ENCODE measurements around the gene AP1G2. TPM values are rescaled to one million over a fixed set of nuclear protein-coding genes. Genes with fewer than 3 reads are reported as not detected.

The AP1G2 gene
- total RNA-seq, 2 donors from 2014 or later = 150 to 237 TPM

DNA sequence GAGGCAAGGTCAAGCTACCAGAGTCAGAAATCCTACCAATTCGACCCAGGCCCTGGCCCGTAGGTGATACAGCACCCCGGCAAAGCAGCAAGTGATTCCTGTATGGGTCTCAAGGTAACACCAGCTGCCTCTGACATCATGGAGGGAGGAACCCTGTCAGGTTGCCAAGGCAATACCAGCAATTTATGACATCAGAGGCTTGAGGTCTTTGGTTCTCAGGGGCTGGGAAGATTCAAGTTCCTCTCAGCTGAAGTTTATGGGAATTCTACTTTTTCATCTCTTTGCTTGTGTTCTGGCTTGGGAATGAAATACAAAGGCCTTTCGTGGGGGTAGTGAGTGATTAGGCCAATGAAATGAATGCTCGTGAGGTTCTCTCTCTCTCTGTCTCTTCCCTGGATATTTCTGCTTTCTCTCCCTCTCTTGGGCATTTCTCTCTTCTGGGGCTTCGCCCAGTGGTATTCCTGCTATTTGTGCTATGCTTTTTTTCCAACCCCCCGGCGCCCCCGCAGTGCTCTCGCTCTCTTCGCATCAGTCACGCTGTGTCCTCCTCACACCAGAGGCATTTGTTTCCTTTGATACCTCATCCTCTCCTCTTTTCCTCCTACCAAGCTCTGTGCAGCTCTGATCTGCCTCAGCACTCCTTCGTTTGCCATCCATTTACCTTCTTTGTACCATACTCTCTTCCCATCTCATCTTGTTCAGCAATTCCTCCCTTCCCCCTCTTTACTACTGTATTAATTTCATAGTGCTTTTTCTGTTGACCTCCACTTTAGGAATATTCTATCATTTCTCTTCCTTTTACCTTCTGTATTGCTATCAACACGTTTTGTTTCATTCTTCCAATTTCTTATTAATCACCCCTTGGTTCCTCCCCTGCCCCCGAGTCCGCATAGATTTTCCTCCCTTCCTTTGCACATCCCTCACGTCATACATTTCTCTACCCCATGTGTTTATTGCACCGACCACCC is 19.0 kb downstream of the AP1G2 start:
- no peak for DNase-seq

DNA sequence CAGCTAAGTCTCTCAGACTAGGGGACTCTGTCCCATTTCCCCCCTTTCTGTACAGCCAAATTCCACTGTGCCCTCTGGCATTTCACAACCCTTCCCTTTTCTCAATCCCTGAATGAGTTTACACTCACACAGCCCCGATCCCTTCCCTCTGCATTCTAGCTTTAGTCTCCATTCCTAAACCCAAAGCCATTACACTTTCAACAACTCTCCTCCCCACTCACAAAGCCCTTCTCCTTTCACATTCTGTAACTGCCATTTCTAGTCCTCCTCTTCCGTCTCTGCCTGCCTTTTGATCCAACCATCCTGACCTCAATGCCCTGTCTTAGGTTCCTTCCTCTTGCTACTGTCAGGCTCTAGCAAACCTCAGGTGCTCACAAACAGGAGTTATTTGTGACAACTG is 19.7 kb downstream of the AP1G2 start:
- ATAC-seq = no peak
- TF ChIP-seq POLR2A (IDR thresholded peaks at IDR 0.05) = no peak
- TF ChIP-seq, protein P1, sequence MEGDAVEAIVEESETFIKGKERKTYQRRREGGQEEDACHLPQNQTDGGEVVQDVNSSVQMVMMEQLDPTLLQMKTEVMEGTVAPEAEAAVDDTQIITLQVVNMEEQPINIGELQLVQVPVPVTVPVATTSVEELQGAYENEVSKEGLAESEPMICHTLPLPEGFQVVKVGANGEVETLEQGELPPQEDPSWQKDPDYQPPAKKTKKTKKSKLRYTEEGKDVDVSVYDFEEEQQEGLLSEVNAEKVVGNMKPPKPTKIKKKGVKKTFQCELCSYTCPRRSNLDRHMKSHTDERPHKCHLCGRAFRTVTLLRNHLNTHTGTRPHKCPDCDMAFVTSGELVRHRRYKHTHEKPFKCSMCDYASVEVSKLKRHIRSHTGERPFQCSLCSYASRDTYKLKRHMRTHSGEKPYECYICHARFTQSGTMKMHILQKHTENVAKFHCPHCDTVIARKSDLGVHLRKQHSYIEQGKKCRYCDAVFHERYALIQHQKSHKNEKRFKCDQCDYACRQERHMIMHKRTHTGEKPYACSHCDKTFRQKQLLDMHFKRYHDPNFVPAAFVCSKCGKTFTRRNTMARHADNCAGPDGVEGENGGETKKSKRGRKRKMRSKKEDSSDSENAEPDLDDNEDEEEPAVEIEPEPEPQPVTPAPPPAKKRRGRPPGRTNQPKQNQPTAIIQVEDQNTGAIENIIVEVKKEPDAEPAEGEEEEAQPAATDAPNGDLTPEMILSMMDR (IDR thresholded peaks at IDR 0.05) = no peak
- 72 to 93% methylated on average over 2 of the region's 2 CpGs for WGBS, 2 donors
- no peak for DNase-seq
- Histone ChIP-seq H3K4me1 (peaks cover 16% of the 10 kb centered on the region), H3K9me3 (no peaks in the 10 kb centered on the region), H3K4me3 (no peak overlapping the region), H3K27ac (no peak overlapping the region), H3K36me3 (replicated peaks in 1 of 2; ENCODE audit: insufficient read depth in 1 of 2, low read depth in 2 of 2) (no peaks in the 10 kb centered on the region), H3K27me3 (no peaks in the 10 kb centered on the region)
- intact Hi-C loops (cut with DNase I) = no loop called here

More for the DNA sequence above, 19.0 kb downstream of the AP1G2 start:
- no peak for TF ChIP-seq POLR2A (IDR thresholded peaks at IDR 0.05)
- TF ChIP-seq, protein P1 (IDR thresholded peaks at IDR 0.05) = no peak
- intact Hi-C loops (cut with DNase I) = no loop called here
- WGBS, 2 donors = 64 to 65% methylated on average over 18 of the region's 18 CpGs
- no peaks in the 10 kb centered on the region for H3K36me3 ChIP-seq (replicated peaks in 1 of 2; ENCODE audit: insufficient read depth in 1 of 2, low read depth in 2 of 2)
- peaks cover 16% of the 10 kb centered on the region for H3K4me1 ChIP-seq
- no peak for ATAC-seq
- H3K27me3 ChIP-seq = no peaks in the 10 kb centered on the region
- no peak overlapping the region for H3K4me3 ChIP-seq
- H3K27ac ChIP-seq = no peak overlapping the region
- no peaks in the 10 kb centered on the region for H3K9me3 ChIP-seq

DNA sequence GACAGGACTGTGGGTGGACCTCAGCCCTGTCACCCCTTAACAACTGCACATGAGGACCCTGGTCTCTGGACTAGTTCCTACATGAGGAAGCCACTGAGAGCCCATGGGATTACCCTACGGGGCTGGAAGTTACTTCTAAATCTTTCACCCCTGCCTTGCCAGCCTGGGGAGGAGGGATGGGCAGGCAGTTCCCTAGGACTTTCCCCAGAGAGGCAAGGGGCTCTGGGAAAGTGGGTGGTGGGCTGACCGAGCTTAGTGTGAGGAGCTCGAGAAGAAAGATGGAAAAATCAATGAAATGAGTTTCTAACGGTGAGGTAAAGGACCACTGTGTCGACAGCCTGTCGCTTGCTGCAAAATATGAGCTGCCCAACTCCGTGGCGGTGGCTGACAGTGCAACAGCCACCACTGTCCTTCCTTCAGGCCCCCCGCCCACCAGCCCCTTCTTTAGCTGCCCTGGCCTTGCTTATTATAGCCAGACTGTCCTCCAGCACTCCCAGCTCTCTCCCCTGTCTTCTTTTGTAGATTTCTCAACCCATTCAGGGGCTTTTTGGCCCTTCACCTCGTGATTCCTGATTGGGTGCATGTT is 21.0 kb downstream of the AP1G2 start:
- Histone ChIP-seq H3K27ac (no peak overlapping the region), H3K4me3 (no peak overlapping the region), H3K36me3 (replicated peaks in 1 of 2; ENCODE audit: insufficient read depth in 1 of 2, low read depth in 2 of 2) (no peaks in the 10 kb centered on the region), H3K27me3 (no peaks in the 10 kb centered on the region), H3K9me3 (no peaks in the 10 kb centered on the region), H3K4me1 (peaks cover 9% of the 10 kb centered on the region)
- no peak for TF ChIP-seq POLR2A (IDR thresholded peaks at IDR 0.05)
- TF ChIP-seq, protein P1 (IDR thresholded peaks at IDR 0.05) = no peak
- ATAC-seq (no peak), DNase-seq (no peak)
- 60 to 63% methylated on average over 10 of the region's 10 CpGs for WGBS, 2 donors
- intact Hi-C loops (cut with DNase I) = no loop called here

DNA sequence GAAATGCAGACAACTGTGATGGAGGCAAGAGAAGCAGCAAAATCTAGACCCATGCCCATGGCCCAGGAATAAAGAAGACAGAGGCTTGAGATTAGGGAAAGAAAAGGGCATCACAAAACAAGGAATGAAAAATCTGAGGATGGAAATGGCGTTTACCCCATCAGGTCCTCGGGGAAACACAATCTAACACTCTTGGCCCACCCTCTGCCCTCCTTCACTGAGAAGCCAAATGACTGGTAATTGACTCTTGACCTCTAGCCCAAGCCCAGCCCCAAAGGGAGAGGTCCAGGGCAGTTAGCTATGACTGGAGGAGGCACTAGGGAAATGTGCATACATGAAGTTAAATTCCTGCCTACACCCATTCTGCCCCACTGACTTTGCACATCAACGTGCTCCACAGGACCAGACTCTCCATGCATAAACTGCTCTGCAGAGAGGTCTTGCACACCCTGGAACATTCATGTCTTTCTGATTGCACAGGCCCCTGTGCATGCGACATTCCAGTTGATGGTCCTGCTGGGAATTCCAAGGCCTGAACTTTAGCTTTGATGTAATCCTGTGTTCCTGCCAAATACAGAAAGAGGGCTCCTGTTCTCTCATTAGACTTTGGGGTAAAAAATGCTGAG is 21.7 kb downstream of the AP1G2 start:
- H3K27me3 ChIP-seq = no peaks in the 10 kb centered on the region
- WGBS, 2 donors = 65 to 82% methylated on average over 4 of the region's 4 CpGs
- H3K9me3 ChIP-seq = no peaks in the 10 kb centered on the region
- H3K4me3 ChIP-seq = no peak overlapping the region
- peaks cover 6% of the 10 kb centered on the region for H3K4me1 ChIP-seq
- no peaks in the 10 kb centered on the region for H3K36me3 ChIP-seq (replicated peaks in 1 of 2; ENCODE audit: insufficient read depth in 1 of 2, low read depth in 2 of 2)
- H3K27ac ChIP-seq = no peak overlapping the region
- TF ChIP-seq, protein P1 (IDR thresholded peaks at IDR 0.05) = no peak
- no peak for TF ChIP-seq POLR2A (IDR thresholded peaks at IDR 0.05)
- ATAC-seq (no peak), DNase-seq (no peak)
- intact Hi-C loops (cut with DNase I) = no loop called here

Measured in body of pancreas (tissue), 4 donors.